ENCODE results near the gene TMEM50B. TPM values are rescaled to one million over a fixed set of nuclear protein-coding genes. Genes with fewer than 3 reads are reported as not detected.

TMEM50B gene
- total RNA-seq, 1 experiment from 2014 or later = 21.5 TPM

- no peaks in the 10 kb centered on the region for H3K79me2 ChIP-seq (ENCODE audit: low read length)
- H3K9ac ChIP-seq (ENCODE audit: low read length) = no peak overlapping the region
- no peaks in the 10 kb centered on the region for H4K20me1 ChIP-seq (ENCODE audit: low read length)
- no peak overlapping the region for H2AFZ ChIP-seq (ENCODE audit: low read length)
- no peaks in the 10 kb centered on the region for H3K9me3 ChIP-seq (ENCODE audit: low read length)
- H3K36me3 ChIP-seq (ENCODE audit: low read depth, low read length) = peaks cover 18% of the 10 kb centered on the region; the same call in 1 of the 2 replicates
- H3K4me3 ChIP-seq (ENCODE audit: low read length) = no peak overlapping the region
- POLR2A ChIA-PET (ENCODE audit: unreplicated experiment) = no interaction called here
- DNase-seq (no peak), ATAC-seq (no peak)
- H3K9me2 ChIP-seq (replicated peaks; ENCODE audit: low read length) = no peaks in the 10 kb centered on the region
- H3K4me1 ChIP-seq (ENCODE audit: insufficient read depth, low read length) = peaks cover 20% of the 10 kb centered on the region
- peaks cover 5% of the 10 kb centered on the region for H3F3A ChIP-seq (ENCODE audit: low read length, unreplicated experiment)
- CTCF ChIA-PET = interaction anchor here (1.0 kb wide), 1 partner anchor 24 kb away, joined by 3 read pairs; the partner anchor contains the start of gene TMEM50B
- TF ChIP-seq EZH2phosphoT487 (IDR thresholded peaks at IDR 0.05; ENCODE audit: borderline replicate concordance, low read length) (no peak), CTCF (conservative IDR thresholded peaks at IDR 0.05; ENCODE audit: low read depth, low read length) (no peak), EZH2 (IDR thresholded peaks at IDR 0.05; ENCODE audit: low read length, unreplicated experiment) (no peak)
- H3K27me3 ChIP-seq (ENCODE audit: low read length) = no peaks in the 10 kb centered on the region
- H3K27ac ChIP-seq (ENCODE audit: low read length) = no peak overlapping the region
- intact Hi-C loops (cut with micrococcal nuclease) = no loop called here
- BruUV-seq (replicated peaks) = no TSS peak
- no peak overlapping the region for H3K4me2 ChIP-seq (ENCODE audit: low read length)
Measured at GRCh38 chr21:33455686-33456446, 23.9 kb downstream of the TMEM50B start.

- ATAC-seq (peak; percentile 5; the same call in 1 of the 2 replicates), DNase-seq (no peak)
- Histone ChIP-seq H2AFZ (ENCODE audit: low read length) (no peak overlapping the region), H3K4me1 (ENCODE audit: insufficient read depth, low read length) (peaks cover 26% of the 10 kb centered on the region), H3K9ac (ENCODE audit: low read length) (peak overlapping the region; percentile 2; the same call in 1 of the 2 replicates), H3K36me3 (ENCODE audit: low read depth, low read length) (0 out of 2 replicates have a peak, but pooled peaks cover 14% of the 10 kb centered on the region), H3K9me2 (replicated peaks; ENCODE audit: low read length) (no peaks in the 10 kb centered on the region), H4K20me1 (ENCODE audit: low read length) (no peaks in the 10 kb centered on the region), H3K4me2 (ENCODE audit: low read length) (peak overlapping the region; percentile 70), H3K27ac (ENCODE audit: low read length) (peak overlapping the region; percentile 79), H3K9me3 (ENCODE audit: low read length) (no peaks in the 10 kb centered on the region), H3K4me3 (ENCODE audit: low read length) (no peak overlapping the region), H3K79me2 (ENCODE audit: low read length) (no peaks in the 10 kb centered on the region), H3F3A (ENCODE audit: low read length, unreplicated experiment) (peaks cover 5% of the 10 kb centered on the region), H3K27me3 (ENCODE audit: low read length) (no peaks in the 10 kb centered on the region)
- TF ChIP-seq CTCF (conservative IDR thresholded peaks at IDR 0.05; ENCODE audit: low read depth, low read length) (no peak), EZH2 (IDR thresholded peaks at IDR 0.05; ENCODE audit: low read length, unreplicated experiment) (no peak), EZH2phosphoT487 (IDR thresholded peaks at IDR 0.05; ENCODE audit: borderline replicate concordance, low read length) (no peak)
- intact Hi-C loops (cut with micrococcal nuclease) = loop anchor here (5.0 kb wide), 1 partner anchor 725 kb away; the partner anchor contains the start of gene SYNJ1
- CTCF ChIA-PET = interaction anchor here (0.6 to 1.7 kb wide), 4 partner anchors 9 to 153 kb away, joined by 3 to 9 read pairs (median 7); partner anchors contain the start of gene TMEM50B
- POLR2A ChIA-PET (ENCODE audit: unreplicated experiment) = interaction anchor here (0.7 kb wide), 1 partner anchor 13 kb away, joined by 8 read pairs; no protein-coding TSS in a partner anchor
- no TSS peak for BruUV-seq (replicated peaks)
Measured at GRCh38 chr21:33452362-33452761, 27.4 kb downstream of the TMEM50B start.

Measured in PC-3 (cell line).